Measurements from ENCODE around the gene SRSF3.

SRSF3 gene

GRCh38 chr6:36623547-36624459 lies 29.6 kb downstream of the SRSF3 start:
- ATAC-seq: peak; percentile 88

GRCh38 chr6:36624461-36625157 lies 30.4 kb downstream of the SRSF3 start:
- TF ChIP-seq PPARA (CRISPR knock-in tag; IDR thresholded peaks at IDR 0.05; ENCODE audit: borderline replicate concordance): no peak
- TF ChIP-seq BACH2 (CRISPR knock-in tag; IDR thresholded peaks at IDR 0.05; ENCODE audit: borderline replicate concordance): no peak
- TF ChIP-seq TSHZ2 (CRISPR knock-in tag; IDR thresholded peaks at IDR 0.05): no peak
- no peak for TF ChIP-seq PATZ1 (CRISPR knock-in tag; IDR thresholded peaks at IDR 0.05; ENCODE audit: borderline replicate concordance)
- TF ChIP-seq, protein P1, sequence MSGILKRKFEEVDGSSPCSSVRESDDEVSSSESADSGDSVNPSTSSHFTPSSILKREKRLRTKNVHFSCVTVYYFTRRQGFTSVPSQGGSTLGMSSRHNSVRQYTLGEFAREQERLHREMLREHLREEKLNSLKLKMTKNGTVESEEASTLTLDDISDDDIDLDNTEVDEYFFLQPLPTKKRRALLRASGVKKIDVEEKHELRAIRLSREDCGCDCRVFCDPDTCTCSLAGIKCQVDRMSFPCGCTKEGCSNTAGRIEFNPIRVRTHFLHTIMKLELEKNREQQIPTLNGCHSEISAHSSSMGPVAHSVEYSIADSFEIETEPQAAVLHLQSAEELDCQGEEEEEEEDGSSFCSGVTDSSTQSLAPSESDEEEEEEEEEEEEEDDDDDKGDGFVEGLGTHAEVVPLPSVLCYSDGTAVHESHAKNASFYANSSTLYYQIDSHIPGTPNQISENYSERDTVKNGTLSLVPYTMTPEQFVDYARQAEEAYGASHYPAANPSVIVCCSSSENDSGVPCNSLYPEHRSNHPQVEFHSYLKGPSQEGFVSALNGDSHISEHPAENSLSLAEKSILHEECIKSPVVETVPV (CRISPR knock-in tag; IDR thresholded peaks at IDR 0.05): no peak
- TF ChIP-seq GLIS3 (CRISPR knock-in tag; IDR thresholded peaks at IDR 0.05): no peak
- TF ChIP-seq ZC3H10 (CRISPR knock-in tag; IDR thresholded peaks at IDR 0.05): no peak
- no peak for TF ChIP-seq ARNTL (CRISPR knock-in tag; IDR thresholded peaks at IDR 0.05; ENCODE audit: borderline replicate concordance, low read depth)
- no peak for TF ChIP-seq ZFP30 (CRISPR knock-in tag; IDR thresholded peaks at IDR 0.05)
- TF ChIP-seq POU6F1 (CRISPR knock-in tag; IDR thresholded peaks at IDR 0.05; ENCODE audit: borderline replicate concordance, low read depth): no peak
- no peak for TF ChIP-seq ZNF8 (CRISPR knock-in tag; IDR thresholded peaks at IDR 0.05)
- TF ChIP-seq ZFP3 (CRISPR knock-in tag; IDR thresholded peaks at IDR 0.05): no peak
- no peak for TF ChIP-seq TCF4 (CRISPR knock-in tag; IDR thresholded peaks at IDR 0.05; ENCODE audit: borderline replicate concordance)
- TF ChIP-seq CSDC2 (CRISPR knock-in tag; IDR thresholded peaks at IDR 0.05): no peak
- no peak for TF ChIP-seq OSR1 (CRISPR knock-in tag; IDR thresholded peaks at IDR 0.05)
- TF ChIP-seq ZNF565 (CRISPR knock-in tag; conservative IDR thresholded peaks at IDR 0.05; ENCODE audit: low read depth): no peak

More at GRCh38 chr6:36623547-36624459, 29.6 kb downstream of the SRSF3 start:
- TF ChIP-seq, protein P1 (CRISPR knock-in tag; IDR thresholded peaks at IDR 0.05): no peak
- TF ChIP-seq PATZ1 (CRISPR knock-in tag; IDR thresholded peaks at IDR 0.05; ENCODE audit: borderline replicate concordance) (no peak), ZNF8 (CRISPR knock-in tag; IDR thresholded peaks at IDR 0.05) (no peak), SNAI2 (CRISPR knock-in tag; IDR thresholded peaks at IDR 0.05) (no peak), ESRRG (CRISPR knock-in tag; IDR thresholded peaks at IDR 0.05) (no peak), GLIS3 (CRISPR knock-in tag; IDR thresholded peaks at IDR 0.05) (no peak), BACH2 (CRISPR knock-in tag; IDR thresholded peaks at IDR 0.05; ENCODE audit: borderline replicate concordance) (no peak), CSDC2 (CRISPR knock-in tag; IDR thresholded peaks at IDR 0.05) (no peak), RARB (CRISPR knock-in tag; IDR thresholded peaks at IDR 0.05) (no peak), ZFP3 (CRISPR knock-in tag; IDR thresholded peaks at IDR 0.05) (no peak), POU6F1 (CRISPR knock-in tag; IDR thresholded peaks at IDR 0.05; ENCODE audit: borderline replicate concordance, low read depth) (no peak)

More at GRCh38 chr6:36624461-36625157, 30.4 kb downstream of the SRSF3 start:
- ATAC-seq: no peak
